Hepatocyte (in vitro differentiated cells): ENCODE results near the gene FHOD3. TPM values are rescaled to one million over a fixed set of nuclear protein-coding genes. Genes with fewer than 3 reads are reported as not detected.
A peak's percentile ranks its signal among the peaks of the same experiment; 100 is the strongest.

Source experiments
- DNase-seq: peaks from one replicate; pipeline ENCODE4 v3.0.0-alpha.2; 2016; ENCODE audit warnings: low spot score
- H2AFZ ChIP-seq: fragments of 200-600 bp; sonication (generic); 2 replicates; pipeline ENCODE4 v1.6.0; 2016; ENCODE audit warnings: antibody characterized with exemption, mild to moderate bottlenecking
- H3K27ac ChIP-seq: fragments of 200-600 bp; sonication (generic); 2 replicates; pipeline ENCODE4 v1.5.1; 2016; ENCODE audit warnings: mild to moderate bottlenecking
- H3K27me3 ChIP-seq: fragments of 200-600 bp; sonication (generic); 2 replicates; pipeline ENCODE4 v1.6.1; 2016
- H3K36me3 ChIP-seq: fragments of 200-600 bp; sonication (generic); replicated peaks from 2 replicates; pipeline ENCODE4 v1.5.1; 2016; ENCODE audit warnings: low read depth; ENCODE audit not compliant: insufficient read depth
- H3K4me1 ChIP-seq: fragments of 200-600 bp; sonication (generic); 2 replicates; pipeline ENCODE4 v1.5.1; 2016; ENCODE audit warnings: mild to moderate bottlenecking, moderate library complexity; ENCODE audit not compliant: insufficient read depth
- H3K4me2 ChIP-seq: fragments of 200-600 bp; sonication (generic); 2 replicates; pipeline ENCODE4 v1.6.0; 2016
- H3K4me3 ChIP-seq: fragments of 200-600 bp; sonication (generic); 2 replicates; pipeline ENCODE4 v1.5.1; 2016; ENCODE audit warnings: mild to moderate bottlenecking
- H3K79me2 ChIP-seq: fragments of 200-600 bp; sonication (generic); 2 replicates; pipeline ENCODE4 v1.6.0; 2017; ENCODE audit warnings: mild to moderate bottlenecking
- H3K9me2 ChIP-seq: fragments of 200-600 bp; sonication (generic); replicated peaks from 2 replicates; pipeline ENCODE4 v1.6.0; 2017; ENCODE audit warnings: mild to moderate bottlenecking; ENCODE audit not compliant: insufficient read depth
- H3K9me3 ChIP-seq: fragments of 200-600 bp; sonication (generic); 2 replicates; pipeline ENCODE4 v1.5.1; 2016; ENCODE audit warnings: low read depth, mild to moderate bottlenecking
- H4K20me1 ChIP-seq: fragments of 200-600 bp; sonication (generic); 2 replicates; pipeline ENCODE4 v1.6.0; 2016; ENCODE audit warnings: mild to moderate bottlenecking; ENCODE audit not compliant: insufficient read depth, poor library complexity, severe bottlenecking
- EZH2 ChIP-seq: fragments of 200-600 bp; sonication (generic); IDR thresholded peaks from 2 replicates; pipeline ENCODE4 v1.6.1; 2016; ENCODE audit warnings: antibody characterized with exemption, mild to moderate bottlenecking, borderline replicate concordance
- EZH2phosphoT487 ChIP-seq: fragments of 200-600 bp; sonication (generic); IDR thresholded peaks from one replicate; pipeline ENCODE4 v1.6.1; 2018; ENCODE audit warnings: antibody characterized with exemption, mild to moderate bottlenecking, low read depth, moderate library complexity; ENCODE audit not compliant: unreplicated experiment, severe bottlenecking
- WGBS: methylation state at CpG from one replicate; pipeline ENCODE4 v1.1.6; 2016; ENCODE audit warnings: low lambda C conversion rate; ENCODE audit errors: missing lambda C conversion rate; 5-methylcytosine and 5-hydroxymethylcytosine counted together
- polyA plus RNA-seq: library from polyadenylated mRNA; unstranded; fragments of >200 nt; fragmentation: Nextera tagmentation; extraction: Ambion mirVana; gene quantifications from 2 replicates; pipeline ENCODE4 v1.2.1, GENCODE V29; 2016
- total RNA-seq: library from RNA; depleted of rRNA; stranded (reverse); fragments of >200 nt; gene quantifications from 2 replicates; pipeline ENCODE4 v1.2.3, GENCODE V29; 2014
- TF ChIP-seq, protein P1 (sequence below): fragments of 200-600 bp; sonication (generic); IDR thresholded peaks from 2 replicates; pipeline ENCODE4 v1.5.1; 2016; ENCODE audit warnings: antibody characterized with exemption, mild to moderate bottlenecking; ENCODE audit not compliant: poor library complexity

Gene FHOD3
- total and polyA plus RNA-seq, 2 experiments from 2014 or later: 1.7 to 2.7 TPM

GRCh38 chr18:36665952-36666351 is 368.4 kb downstream of the FHOD3 start:
- 74% methylated on average over 1 of the region's 1 CpG for WGBS
- Histone ChIP-seq H3K79me2 (no peaks in the 10 kb centered on the region), H2AFZ (no peak overlapping the region), H3K4me2 (no peak overlapping the region), H3K9me3 (no peaks in the 10 kb centered on the region), H3K4me1 (no peaks in the 10 kb centered on the region), H3K27me3 (no peaks in the 10 kb centered on the region), H3K27ac (no peak overlapping the region), H3K36me3 (no peaks in the 10 kb centered on the region), H3K4me3 (no peak overlapping the region), H3K9me2 (no peaks in the 10 kb centered on the region), H4K20me1 (no peaks in the 10 kb centered on the region)
- no peak for DNase-seq
- TF ChIP-seq, protein P1, sequence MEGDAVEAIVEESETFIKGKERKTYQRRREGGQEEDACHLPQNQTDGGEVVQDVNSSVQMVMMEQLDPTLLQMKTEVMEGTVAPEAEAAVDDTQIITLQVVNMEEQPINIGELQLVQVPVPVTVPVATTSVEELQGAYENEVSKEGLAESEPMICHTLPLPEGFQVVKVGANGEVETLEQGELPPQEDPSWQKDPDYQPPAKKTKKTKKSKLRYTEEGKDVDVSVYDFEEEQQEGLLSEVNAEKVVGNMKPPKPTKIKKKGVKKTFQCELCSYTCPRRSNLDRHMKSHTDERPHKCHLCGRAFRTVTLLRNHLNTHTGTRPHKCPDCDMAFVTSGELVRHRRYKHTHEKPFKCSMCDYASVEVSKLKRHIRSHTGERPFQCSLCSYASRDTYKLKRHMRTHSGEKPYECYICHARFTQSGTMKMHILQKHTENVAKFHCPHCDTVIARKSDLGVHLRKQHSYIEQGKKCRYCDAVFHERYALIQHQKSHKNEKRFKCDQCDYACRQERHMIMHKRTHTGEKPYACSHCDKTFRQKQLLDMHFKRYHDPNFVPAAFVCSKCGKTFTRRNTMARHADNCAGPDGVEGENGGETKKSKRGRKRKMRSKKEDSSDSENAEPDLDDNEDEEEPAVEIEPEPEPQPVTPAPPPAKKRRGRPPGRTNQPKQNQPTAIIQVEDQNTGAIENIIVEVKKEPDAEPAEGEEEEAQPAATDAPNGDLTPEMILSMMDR: no peak
- TF ChIP-seq EZH2phosphoT487 (no peak), EZH2 (no peak)

- Histone ChIP-seq H3K79me2 (no peaks in the 10 kb centered on the region), H3K9me2 (no peaks in the 10 kb centered on the region), H3K4me3 (no peak overlapping the region), H3K27me3 (no peaks in the 10 kb centered on the region), H3K4me1 (peaks cover 3% of the 10 kb centered on the region), H3K4me2 (no peak overlapping the region), H2AFZ (no peak overlapping the region), H3K36me3 (no peaks in the 10 kb centered on the region), H3K9me3 (no peaks in the 10 kb centered on the region), H4K20me1 (no peaks in the 10 kb centered on the region), H3K27ac (no peak overlapping the region)
- DNase-seq: no peak
- 55% methylated on average over 1 of the region's 1 CpG for WGBS
- TF ChIP-seq, protein P1: no peak
- TF ChIP-seq EZH2phosphoT487 (no peak), EZH2 (no peak)
Observed at GRCh38 chr18:36667811-36668210, 370.3 kb downstream of the FHOD3 start.

DNA sequence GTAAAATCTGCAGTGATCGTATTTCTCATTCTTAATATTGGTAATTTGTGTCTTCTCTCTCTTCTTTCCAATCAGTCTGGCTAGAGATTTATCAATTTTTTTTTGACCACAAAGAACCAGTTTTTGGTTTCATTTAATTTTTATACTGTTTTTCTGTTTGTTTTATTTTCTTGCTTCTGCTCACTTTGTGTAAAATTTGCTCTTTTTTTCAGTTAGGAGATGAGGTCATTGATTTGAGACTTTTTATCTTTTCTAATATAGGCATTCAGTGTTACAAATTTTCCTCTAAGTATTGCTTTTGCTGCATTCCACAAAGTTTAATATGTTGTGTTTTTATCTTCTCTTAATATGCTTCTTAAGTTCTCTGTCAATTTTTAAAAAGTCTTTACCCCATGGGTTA is 370.8 kb downstream of the FHOD3 start:
- Histone ChIP-seq H3K9me2 (no peaks in the 10 kb centered on the region), H4K20me1 (no peaks in the 10 kb centered on the region)

GRCh38 chr18:36672437-36673344 is 375.2 kb downstream of the FHOD3 start:
- peak overlapping the region; percentile 61 for H3K4me2 ChIP-seq
- no peak for DNase-seq
- H3K9me3 ChIP-seq: no peaks in the 10 kb centered on the region
- no peaks in the 10 kb centered on the region for H3K79me2 ChIP-seq
- no peaks in the 10 kb centered on the region for H3K9me2 ChIP-seq
- no peak overlapping the region for H3K4me3 ChIP-seq
- TF ChIP-seq EZH2 (no peak), EZH2phosphoT487 (no peak)
- TF ChIP-seq, protein P1: no peak
- 60% methylated on average over 11 of the region's 11 CpGs for WGBS
- peak overlapping the region; percentile 4 for H2AFZ ChIP-seq
- H3K36me3 ChIP-seq: no peaks in the 10 kb centered on the region
- H3K4me1 ChIP-seq: peaks cover 3% of the 10 kb centered on the region
- no peaks in the 10 kb centered on the region for H4K20me1 ChIP-seq
- H3K27me3 ChIP-seq: no peaks in the 10 kb centered on the region
- no peak overlapping the region for H3K27ac ChIP-seq

More for the DNA sequence above, 370.8 kb downstream of the FHOD3 start:
- peaks cover 3% of the 10 kb centered on the region for H3K4me1 ChIP-seq
- no peaks in the 10 kb centered on the region for H3K36me3 ChIP-seq
- no peak overlapping the region for H3K4me2 ChIP-seq
- DNase-seq: no peak
- no peak overlapping the region for H3K27ac ChIP-seq
- H3K9me3 ChIP-seq: no peaks in the 10 kb centered on the region
- H3K4me3 ChIP-seq: no peak overlapping the region
- no peak overlapping the region for H2AFZ ChIP-seq
- TF ChIP-seq EZH2phosphoT487 (no peak), EZH2 (no peak)
- 100% methylated on average over 1 of the region's 1 CpG for WGBS
- H3K27me3 ChIP-seq: no peaks in the 10 kb centered on the region
- no peaks in the 10 kb centered on the region for H3K79me2 ChIP-seq
